Measurements from ENCODE around the gene COL15A1. TPM values are rescaled to one million over a fixed set of nuclear protein-coding genes. Genes with fewer than 3 reads are reported as not detected.

COL15A1 gene
- total RNA-seq, 1 experiment from 2014 or later: not detected

DNA sequence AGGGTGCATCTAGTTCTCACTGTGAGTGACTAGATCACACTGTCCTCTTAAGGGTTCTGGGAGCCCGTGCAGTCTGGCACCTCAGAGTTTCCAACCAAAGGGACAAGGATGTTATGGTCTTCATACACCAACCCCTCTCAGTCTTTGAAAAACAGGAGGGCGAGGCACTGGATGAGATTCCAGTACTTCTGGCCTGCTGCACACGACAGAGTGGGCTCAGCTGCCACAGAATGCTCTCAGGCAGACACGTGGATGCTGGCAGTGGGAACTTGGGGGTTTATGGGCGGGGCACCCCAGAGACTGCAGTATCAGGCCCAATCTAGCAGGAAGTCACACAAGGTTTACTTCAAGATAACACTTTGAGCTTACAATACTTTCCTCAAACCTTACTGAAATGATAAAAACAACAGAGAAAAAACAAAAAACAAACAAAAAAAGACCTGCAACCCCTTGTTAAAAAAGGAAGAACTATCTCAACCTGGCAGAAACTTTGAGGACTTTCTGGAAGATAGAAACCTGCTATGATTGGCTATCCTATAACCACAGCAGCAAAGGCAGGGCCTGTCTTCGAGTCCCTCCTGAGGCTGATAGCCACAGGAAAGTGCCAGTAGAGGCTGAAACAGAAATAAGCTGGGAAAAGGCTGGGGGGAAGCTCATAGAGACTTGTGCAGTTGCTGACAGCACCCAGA, 132.9 kb downstream of the COL15A1 start:
- Histone ChIP-seq H3K23me2 (ENCODE audit: insufficient read length, low read depth, low read length, poor library complexity, severe bottlenecking) (no peaks in the 10 kb centered on the region), H2BK5ac (ENCODE audit: insufficient read length, low read length) (no peak overlapping the region), H3K27ac (ENCODE audit: insufficient read length, low read depth, low read length) (no peak overlapping the region), H3K79me1 (ENCODE audit: insufficient read depth, low read depth, low read length, poor library complexity, severe bottlenecking) (no peaks in the 10 kb centered on the region), H3K27me3 (ENCODE audit: insufficient read depth, low read length) (no peaks in the 10 kb centered on the region), H4K20me1 (ENCODE audit: control insufficient read depth, insufficient read depth, insufficient read length) (no peaks in the 10 kb centered on the region), H3K4me2 (ENCODE audit: insufficient read depth, insufficient read length, low read length) (no peak overlapping the region), H2BK20ac (ENCODE audit: low read depth, low read length, poor library complexity, severe bottlenecking) (no peak overlapping the region), H2BK12ac (ENCODE audit: insufficient read length, low read depth, low read length) (no peak overlapping the region), H2AK5ac (ENCODE audit: insufficient read length, low read length) (no peak overlapping the region), H3K9ac (ENCODE audit: extremely low read depth, insufficient read length, low read length) (no peak overlapping the region), H4K91ac (ENCODE audit: insufficient read length, low read depth, low read length) (no peak overlapping the region), H3K79me2 (ENCODE audit: insufficient read depth, low read length) (no peaks in the 10 kb centered on the region), H4K8ac (replicated peaks; ENCODE audit: insufficient read length, low read depth, low read length) (no peak overlapping the region), H3K9me3 (ENCODE audit: control insufficient read depth, low read depth, low read length) (no peaks in the 10 kb centered on the region), H2AFZ (ENCODE audit: low read length) (no peak overlapping the region), H2BK15ac (ENCODE audit: low read depth, low read length) (no peak overlapping the region), H3K56ac (ENCODE audit: insufficient read length, low read depth, low read length) (no peak overlapping the region), H3K23ac (ENCODE audit: insufficient read length, low read depth, low read length) (no peak overlapping the region), H3K14ac (ENCODE audit: insufficient read depth, low read length) (no peak overlapping the region), H3K18ac (ENCODE audit: insufficient read length, low read depth, low read length) (no peak overlapping the region), H2BK120ac (ENCODE audit: low read depth, low read length, poor library complexity, severe bottlenecking) (no peak overlapping the region), H3K4ac (ENCODE audit: low read depth, low read length) (no peak overlapping the region), H3K4me1 (ENCODE audit: insufficient read depth, low read length) (no peaks in the 10 kb centered on the region), H3T11ph (ENCODE audit: low read length) (no peak overlapping the region), H4K5ac (ENCODE audit: insufficient read length, low read depth, low read length) (no peak overlapping the region)
- TF ChIP-seq, protein P1, sequence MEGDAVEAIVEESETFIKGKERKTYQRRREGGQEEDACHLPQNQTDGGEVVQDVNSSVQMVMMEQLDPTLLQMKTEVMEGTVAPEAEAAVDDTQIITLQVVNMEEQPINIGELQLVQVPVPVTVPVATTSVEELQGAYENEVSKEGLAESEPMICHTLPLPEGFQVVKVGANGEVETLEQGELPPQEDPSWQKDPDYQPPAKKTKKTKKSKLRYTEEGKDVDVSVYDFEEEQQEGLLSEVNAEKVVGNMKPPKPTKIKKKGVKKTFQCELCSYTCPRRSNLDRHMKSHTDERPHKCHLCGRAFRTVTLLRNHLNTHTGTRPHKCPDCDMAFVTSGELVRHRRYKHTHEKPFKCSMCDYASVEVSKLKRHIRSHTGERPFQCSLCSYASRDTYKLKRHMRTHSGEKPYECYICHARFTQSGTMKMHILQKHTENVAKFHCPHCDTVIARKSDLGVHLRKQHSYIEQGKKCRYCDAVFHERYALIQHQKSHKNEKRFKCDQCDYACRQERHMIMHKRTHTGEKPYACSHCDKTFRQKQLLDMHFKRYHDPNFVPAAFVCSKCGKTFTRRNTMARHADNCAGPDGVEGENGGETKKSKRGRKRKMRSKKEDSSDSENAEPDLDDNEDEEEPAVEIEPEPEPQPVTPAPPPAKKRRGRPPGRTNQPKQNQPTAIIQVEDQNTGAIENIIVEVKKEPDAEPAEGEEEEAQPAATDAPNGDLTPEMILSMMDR (conservative IDR thresholded peaks at IDR 0.05): no peak
- peak overlapping the region in 1 of 3 experiments; percentile 21; a peak in 1 of 7 replicates for H3K27ac Mint-ChIP-seq
- H3K36me3 Mint-ChIP-seq (ENCODE audit: insufficient read depth in 1 of 3, low read depth in 3 of 3): no peaks in the 10 kb centered on the region; a peak in 1 of 7 replicates
- H3K27me3 Mint-ChIP-seq (ENCODE audit: low read depth): no peaks in the 10 kb centered on the region
- no peak for DNase-seq
- H3K9me3 Mint-ChIP-seq: peaks cover 2 to 3% of the 10 kb centered on the region in 2 experiments; a peak in 2 of 5 replicates
- peaks cover 4 to 7% of the 10 kb centered on the region in 2 experiments; a peak in 2 of 4 replicates for H3K4me1 Mint-ChIP-seq
- WGBS (ENCODE audit: extremely low coverage, insufficient read length, low lambda C conversion rate): no CpG with 5 or more reads among the region's 6 CpGs
- no peak overlapping the region for H3K4me3 Mint-ChIP-seq
